Hepatocyte (in vitro differentiated cells): ENCODE measurements around the gene TUBA4B.

ENCODE experiments used
- CTCF ChIP-seq: fragments of 200-600 bp; sonication (generic); IDR thresholded peaks from 2 replicates; pipeline ENCODE4 v1.5.1; 2016; ENCODE audit warnings: antibody characterized with exemption, mild to moderate bottlenecking; ENCODE audit not compliant: poor library complexity
- EZH2 ChIP-seq: fragments of 200-600 bp; sonication (generic); IDR thresholded peaks from 2 replicates; pipeline ENCODE4 v1.6.1; 2016; ENCODE audit warnings: antibody characterized with exemption, mild to moderate bottlenecking, borderline replicate concordance
- EZH2phosphoT487 ChIP-seq: fragments of 200-600 bp; sonication (generic); IDR thresholded peaks from one replicate; pipeline ENCODE4 v1.6.1; 2018; ENCODE audit warnings: antibody characterized with exemption, mild to moderate bottlenecking, low read depth, moderate library complexity; ENCODE audit not compliant: unreplicated experiment, severe bottlenecking

GRCh38 chr2:219300022-219300421 lies 47.0 kb downstream of the TUBA4B start:
- TF ChIP-seq CTCF: no peak
- no peak for TF ChIP-seq EZH2phosphoT487
- TF ChIP-seq EZH2: no peak
